Endothelial cell (in vitro differentiated cells): ENCODE results near the gene IL15RA. TPM values are rescaled to one million over a fixed set of nuclear protein-coding genes. Genes with fewer than 3 reads are reported as not detected.

Experiments used
- DNase-seq: peaks from one replicate; pipeline ENCODE4 v3.0.0; 2021; ENCODE audit warnings: low spot score
- H3K27ac Mint-ChIP-seq: one replicate; pipeline ENCODE4 v1.8.0; 2021; ENCODE audit warnings: mixed read lengths, inconsistent platforms; ENCODE audit not compliant: unreplicated experiment
- H3K27me3 Mint-ChIP-seq: one replicate; pipeline ENCODE4 v1.8.0; 2021; ENCODE audit warnings: mild to moderate bottlenecking, moderate library complexity, mixed read lengths, inconsistent platforms; ENCODE audit not compliant: unreplicated experiment
- H3K36me3 Mint-ChIP-seq: one replicate; pipeline ENCODE4 v1.8.0; 2021; ENCODE audit warnings: mild to moderate bottlenecking, low read depth, mixed read lengths, inconsistent platforms; ENCODE audit not compliant: unreplicated experiment
- H3K4me1 Mint-ChIP-seq: one replicate; pipeline ENCODE4 v1.8.0; 2021; ENCODE audit warnings: mild to moderate bottlenecking, mixed read lengths, inconsistent platforms; ENCODE audit not compliant: unreplicated experiment
- H3K4me3 Mint-ChIP-seq: one replicate; pipeline ENCODE4 v1.8.0; 2021; ENCODE audit warnings: mild to moderate bottlenecking, mixed read lengths, inconsistent platforms; ENCODE audit not compliant: unreplicated experiment
- H3K9me3 Mint-ChIP-seq: one replicate; pipeline ENCODE4 v1.8.0; 2021; ENCODE audit warnings: mixed read lengths, inconsistent platforms; ENCODE audit not compliant: unreplicated experiment
- total RNA-seq: library from RNA; stranded (reverse); fragmentation: NEBNext Ultra II Directional; extraction: Animal tissue kit (Norgen Biotek cat#: 25700); gene quantifications from one replicate; pipeline ENCODE4 v1.2.1, GENCODE V29; 2021; ENCODE audit not compliant: unreplicated experiment
- TF ChIP-seq, protein P1 (sequence below): fragments of 200-600 bp; sonication (generic); IDR thresholded peaks from one replicate; pipeline ENCODE4 v1.5.0; 2021; ENCODE audit warnings: antibody characterized with exemption; ENCODE audit not compliant: unreplicated experiment

The IL15RA gene
- total RNA-seq, 1 donor from 2014 or later: 0.97 TPM

DNA sequence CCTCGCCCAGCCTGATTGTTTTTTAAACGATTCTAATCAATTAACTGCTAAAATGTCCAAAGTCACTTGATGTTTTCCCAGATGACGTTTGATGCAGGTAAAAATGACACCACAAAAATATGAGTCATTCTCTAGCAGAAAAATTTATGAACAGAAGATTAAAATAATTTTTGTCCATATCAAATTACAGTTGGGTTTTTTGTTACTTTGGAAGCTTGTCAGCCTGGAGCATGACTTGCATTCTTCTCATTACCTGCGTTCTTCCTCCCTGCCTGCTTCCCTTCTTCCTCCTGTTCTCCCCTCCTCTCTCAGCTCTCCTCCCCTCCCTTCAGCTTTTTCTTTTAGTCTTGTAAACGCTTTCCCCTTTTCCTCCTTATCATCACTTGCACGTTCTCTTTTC, 18.7 kb downstream of the IL15RA start:
- no peak for DNase-seq
- Mint-ChIP-seq H3K27ac (no peak overlapping the region), H3K36me3 (no peaks in the 10 kb centered on the region), H3K9me3 (no peaks in the 10 kb centered on the region), H3K27me3 (peaks cover 15% of the 10 kb centered on the region), H3K4me1 (peaks cover 12% of the 10 kb centered on the region), H3K4me3 (no peak overlapping the region)
- TF ChIP-seq, protein P1, sequence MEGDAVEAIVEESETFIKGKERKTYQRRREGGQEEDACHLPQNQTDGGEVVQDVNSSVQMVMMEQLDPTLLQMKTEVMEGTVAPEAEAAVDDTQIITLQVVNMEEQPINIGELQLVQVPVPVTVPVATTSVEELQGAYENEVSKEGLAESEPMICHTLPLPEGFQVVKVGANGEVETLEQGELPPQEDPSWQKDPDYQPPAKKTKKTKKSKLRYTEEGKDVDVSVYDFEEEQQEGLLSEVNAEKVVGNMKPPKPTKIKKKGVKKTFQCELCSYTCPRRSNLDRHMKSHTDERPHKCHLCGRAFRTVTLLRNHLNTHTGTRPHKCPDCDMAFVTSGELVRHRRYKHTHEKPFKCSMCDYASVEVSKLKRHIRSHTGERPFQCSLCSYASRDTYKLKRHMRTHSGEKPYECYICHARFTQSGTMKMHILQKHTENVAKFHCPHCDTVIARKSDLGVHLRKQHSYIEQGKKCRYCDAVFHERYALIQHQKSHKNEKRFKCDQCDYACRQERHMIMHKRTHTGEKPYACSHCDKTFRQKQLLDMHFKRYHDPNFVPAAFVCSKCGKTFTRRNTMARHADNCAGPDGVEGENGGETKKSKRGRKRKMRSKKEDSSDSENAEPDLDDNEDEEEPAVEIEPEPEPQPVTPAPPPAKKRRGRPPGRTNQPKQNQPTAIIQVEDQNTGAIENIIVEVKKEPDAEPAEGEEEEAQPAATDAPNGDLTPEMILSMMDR: no peak

DNA sequence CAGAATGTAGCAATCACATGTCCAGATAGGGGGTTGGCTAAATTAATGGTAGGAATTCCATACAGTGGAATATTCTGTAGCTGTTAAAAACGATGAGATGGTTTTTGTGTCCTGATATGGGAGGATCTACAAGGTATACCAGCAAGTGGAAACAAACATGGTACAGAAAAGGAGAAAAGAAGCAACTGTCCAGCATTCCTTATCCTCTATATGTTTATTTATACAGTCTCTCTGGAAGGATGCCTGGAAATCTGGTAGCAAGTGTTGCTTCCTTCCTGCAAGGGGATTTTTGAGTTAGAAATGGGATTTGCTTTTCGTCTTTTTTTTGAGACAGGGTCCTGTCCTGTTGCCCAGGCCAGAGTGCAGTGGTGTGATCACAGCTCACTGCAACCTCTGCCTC, 19.3 kb downstream of the IL15RA start:
- H3K36me3 Mint-ChIP-seq: no peaks in the 10 kb centered on the region
- no peak for DNase-seq
- peak overlapping the region; percentile 53 for H3K27ac Mint-ChIP-seq
- no peaks in the 10 kb centered on the region for H3K9me3 Mint-ChIP-seq
- H3K4me1 Mint-ChIP-seq: peaks cover 12% of the 10 kb centered on the region
- H3K27me3 Mint-ChIP-seq: peaks cover 15% of the 10 kb centered on the region
- TF ChIP-seq, protein P1: no peak
- H3K4me3 Mint-ChIP-seq: no peak overlapping the region

DNA sequence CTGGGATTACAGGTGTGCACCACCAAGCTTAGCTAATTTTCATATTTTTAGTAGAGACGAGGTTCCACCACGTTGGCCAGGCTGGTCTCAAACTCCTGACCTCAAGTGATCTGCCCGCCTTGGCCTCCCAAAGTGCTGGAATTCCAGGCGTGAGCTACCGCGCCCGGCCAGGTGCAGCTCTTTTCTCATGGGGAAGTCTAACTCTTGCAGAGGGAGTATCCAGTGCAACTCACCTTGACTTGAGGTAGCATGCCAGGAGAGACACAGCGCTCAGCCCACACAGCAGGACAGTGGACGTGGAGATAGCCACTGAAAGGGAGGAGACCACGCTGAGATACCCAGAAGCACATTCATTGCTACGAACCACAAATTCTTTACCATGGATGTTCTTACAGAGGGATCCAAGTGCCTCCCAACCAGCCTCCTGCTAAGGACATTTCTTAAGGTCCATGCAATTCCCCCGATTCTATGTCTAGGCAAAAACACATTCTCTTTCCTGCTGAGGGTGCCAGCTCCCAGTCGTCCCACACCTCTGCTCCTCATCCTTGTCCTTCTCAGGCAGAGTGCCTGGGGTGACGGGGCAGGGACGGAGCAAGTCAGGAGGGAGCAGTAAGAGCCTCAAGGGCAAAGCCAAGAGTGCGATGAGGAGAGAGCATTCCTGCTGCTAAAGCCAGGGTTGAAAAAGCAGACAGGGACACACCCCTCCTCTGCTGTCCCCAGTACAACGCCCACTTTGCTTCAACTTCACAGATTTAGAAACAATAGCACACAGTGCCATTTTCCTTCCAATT, 21.0 kb downstream of the IL15RA start:
- H3K4me3 Mint-ChIP-seq: no peak overlapping the region
- H3K27me3 Mint-ChIP-seq: peaks cover 12% of the 10 kb centered on the region
- TF ChIP-seq, protein P1: no peak
- H3K27ac Mint-ChIP-seq: no peak overlapping the region
- H3K4me1 Mint-ChIP-seq: peaks cover 8% of the 10 kb centered on the region
- H3K9me3 Mint-ChIP-seq: no peaks in the 10 kb centered on the region
- no peak for DNase-seq
- no peaks in the 10 kb centered on the region for H3K36me3 Mint-ChIP-seq

DNA sequence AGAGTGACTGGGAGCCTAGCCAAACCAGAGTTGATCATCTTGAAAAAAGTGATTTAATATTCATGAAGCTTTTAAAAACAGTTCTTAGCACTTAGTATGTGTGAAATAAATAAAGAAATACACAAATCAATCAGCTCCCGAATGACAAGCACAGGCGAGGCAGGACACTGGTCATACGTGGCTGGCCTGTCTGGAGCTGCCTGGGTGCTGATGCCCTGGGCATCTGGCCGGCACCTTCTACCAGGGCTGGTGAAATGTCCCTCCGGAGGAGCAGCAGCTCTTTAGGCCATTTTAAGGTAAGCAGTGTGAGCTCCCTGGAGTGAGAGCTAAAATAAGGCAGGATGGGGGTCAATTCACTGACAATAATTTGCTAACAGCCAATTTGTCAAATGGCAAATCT, 23.7 kb downstream of the IL15RA start:
- DNase-seq: no peak
- Mint-ChIP-seq H3K27me3 (peaks cover 5% of the 10 kb centered on the region), H3K36me3 (no peaks in the 10 kb centered on the region), H3K4me1 (peaks cover 13% of the 10 kb centered on the region), H3K4me3 (no peak overlapping the region), H3K27ac (no peak overlapping the region), H3K9me3 (no peaks in the 10 kb centered on the region)
- TF ChIP-seq, protein P1: no peak

DNA sequence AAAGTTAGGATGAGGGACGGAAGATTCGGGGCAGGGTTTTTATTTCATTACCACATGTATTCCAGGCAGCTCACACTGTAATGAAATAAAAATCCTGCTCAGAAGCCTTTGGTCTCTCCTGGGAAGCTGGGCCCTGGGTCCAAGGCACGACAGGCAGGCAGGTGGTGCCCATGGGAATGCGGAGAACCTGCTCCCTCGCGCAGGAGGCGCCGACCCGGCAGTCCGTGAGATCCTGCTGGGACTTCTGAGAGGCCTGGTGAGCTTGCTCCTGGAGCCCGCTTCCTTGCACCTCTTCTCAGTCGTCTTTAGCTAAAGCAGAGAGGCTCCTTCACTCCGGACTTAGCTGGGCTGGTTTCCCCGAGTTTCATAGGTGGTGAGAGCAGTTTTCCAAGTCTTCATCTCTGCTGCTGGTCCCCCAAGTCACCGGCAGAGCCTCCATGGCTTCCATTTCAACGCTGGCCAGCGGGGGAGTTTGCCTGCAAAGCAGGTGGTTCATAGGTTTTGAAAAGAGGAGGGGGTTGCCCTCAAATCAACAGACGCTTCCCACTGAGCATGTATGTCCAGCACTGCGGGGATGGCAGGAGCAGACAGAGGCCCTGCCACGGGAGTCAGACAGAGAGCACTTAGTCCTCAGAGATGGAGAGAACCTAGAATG, 24.5 kb downstream of the IL15RA start:
- Mint-ChIP-seq H3K36me3 (no peaks in the 10 kb centered on the region), H3K4me3 (no peak overlapping the region), H3K27ac (no peak overlapping the region), H3K4me1 (peaks cover 10% of the 10 kb centered on the region), H3K27me3 (peaks cover 5% of the 10 kb centered on the region), H3K9me3 (no peaks in the 10 kb centered on the region)
- TF ChIP-seq, protein P1: no peak
- no peak for DNase-seq
